GF-D8 (cell line): ENCODE results near the gene TCF7L2.
A peak's percentile ranks its signal among the peaks of the same experiment; 100 is the strongest.

ENCODE experiments used
- DNase-seq: peaks from one replicate; lab custom pipeline; 2025; lab: John Stamatoyannopoulos, UW

The TCF7L2 gene

GRCh38 chr10:112949875-112950507 is at the start of gene TCF7L2:
TCF7L2 (plus strand) TSS chr10:112950247; CDS start chr10:112950757, 510 bp downstream.
- DNase-seq, result no peak

- no peak for DNase-seq
Observed at GRCh38 chr10:112902730-112903129, 47.3 kb upstream of the TCF7L2 start.

GRCh38 chr10:112904000-112904399 is 46.0 kb upstream of the TCF7L2 start:
- no peak for DNase-seq

- no peak for DNase-seq
Observed at GRCh38 chr10:112906945-112907344, 43.1 kb upstream of the TCF7L2 start.

- DNase-seq, result no peak
Observed at GRCh38 chr10:112907893-112908292, 42.2 kb upstream of the TCF7L2 start.

GRCh38 chr10:112911206-112911605 is 38.8 kb upstream of the TCF7L2 start:
- no peak for DNase-seq

- DNase-seq, result no peak
Observed at GRCh38 chr10:112912410-112912928, 37.6 kb upstream of the TCF7L2 start.

- DNase-seq, result no peak
Observed at GRCh38 chr10:112913255-112913654, 36.8 kb upstream of the TCF7L2 start.

GRCh38 chr10:112913661-112914287 is 36.3 kb upstream of the TCF7L2 start:
- DNase-seq, result peak; percentile 12

- DNase-seq, result no peak
Observed at GRCh38 chr10:112914288-112914952, 35.6 kb upstream of the TCF7L2 start.

- DNase-seq, result no peak
Observed at GRCh38 chr10:112915590-112916572, 34.2 kb upstream of the TCF7L2 start.

GRCh38 chr10:112917681-112918080 is 32.4 kb upstream of the TCF7L2 start:
- no peak for DNase-seq

- DNase-seq, result no peak
Observed at GRCh38 chr10:112918771-112919170, 31.3 kb upstream of the TCF7L2 start.

- no peak for DNase-seq
Observed at GRCh38 chr10:112919721-112920120, 30.3 kb upstream of the TCF7L2 start.

- no peak for DNase-seq
Observed at GRCh38 chr10:112926906-112927688, 22.9 kb upstream of the TCF7L2 start.

GRCh38 chr10:112927980-112928379 is 22.1 kb upstream of the TCF7L2 start:
- DNase-seq, result no peak

GRCh38 chr10:112932658-112933057 is 17.4 kb upstream of the TCF7L2 start:
- no peak for DNase-seq

GRCh38 chr10:112934193-112934592 is 15.9 kb upstream of the TCF7L2 start:
- DNase-seq, result no peak

- DNase-seq, result no peak
Observed at GRCh38 chr10:112938808-112939482, 11.1 kb upstream of the TCF7L2 start.

GRCh38 chr10:112945811-112946210 is 4.2 kb upstream of the TCF7L2 start:
- DNase-seq, result no peak
